Peyer's patch (tissue), 4 donors: Measurements from ENCODE around the gene PRAMEF5.
"Not testable (repeated sequence)": the region's sequence is repeated elsewhere in the genome, so short reads cannot be mapped to it uniquely, and the experiment has no call there.

ENCODE experiments used
- CTCF ChIP-seq, 6 experiments: fragments of 450-650 bp in 4 of 6; fragments of 200-600 bp in 2 of 6; sonication (generic) in 1 of 6; IDR thresholded peaks; one replicate each; pipeline ENCODE4 v1.5.1; 2017 to 2019; ENCODE audit warnings: antibody characterized with exemption in 6 of 6, mild to moderate bottlenecking in 3 of 6, moderate library complexity in 1 of 6
- POLR2A ChIP-seq, 2 donors: fragments of 450-650 bp; IDR thresholded peaks; one replicate each; pipeline ENCODE4 v1.5.1; 2017; ENCODE audit warnings: antibody characterized with exemption in 2 of 2, mild to moderate bottlenecking in 2 of 2, moderate library complexity in 2 of 2

- not testable (repeated sequence) for TF ChIP-seq CTCF, POLR2A (IDR thresholded peaks at IDR 0.05)
Observed at GRCh38 chr1:13247122-13247521, 6.9 kb upstream of the PRAMEF5 start.
